HG02571 (cell line): ENCODE data around the gene ZBTB17.
"Not testable (repeated sequence)": the region's sequence is repeated elsewhere in the genome, so short reads cannot be mapped to it uniquely, and the experiment has no call there.

Source experiments
- ATAC-seq: cut with Tn5 transposase; IDR thresholded peaks from one replicate; pipeline ENCODE4 v1.9.1; 2021; ENCODE audit warnings: mild to moderate bottlenecking, moderate library complexity; ENCODE audit not compliant: unreplicated experiment

Gene ZBTB17

DNA sequence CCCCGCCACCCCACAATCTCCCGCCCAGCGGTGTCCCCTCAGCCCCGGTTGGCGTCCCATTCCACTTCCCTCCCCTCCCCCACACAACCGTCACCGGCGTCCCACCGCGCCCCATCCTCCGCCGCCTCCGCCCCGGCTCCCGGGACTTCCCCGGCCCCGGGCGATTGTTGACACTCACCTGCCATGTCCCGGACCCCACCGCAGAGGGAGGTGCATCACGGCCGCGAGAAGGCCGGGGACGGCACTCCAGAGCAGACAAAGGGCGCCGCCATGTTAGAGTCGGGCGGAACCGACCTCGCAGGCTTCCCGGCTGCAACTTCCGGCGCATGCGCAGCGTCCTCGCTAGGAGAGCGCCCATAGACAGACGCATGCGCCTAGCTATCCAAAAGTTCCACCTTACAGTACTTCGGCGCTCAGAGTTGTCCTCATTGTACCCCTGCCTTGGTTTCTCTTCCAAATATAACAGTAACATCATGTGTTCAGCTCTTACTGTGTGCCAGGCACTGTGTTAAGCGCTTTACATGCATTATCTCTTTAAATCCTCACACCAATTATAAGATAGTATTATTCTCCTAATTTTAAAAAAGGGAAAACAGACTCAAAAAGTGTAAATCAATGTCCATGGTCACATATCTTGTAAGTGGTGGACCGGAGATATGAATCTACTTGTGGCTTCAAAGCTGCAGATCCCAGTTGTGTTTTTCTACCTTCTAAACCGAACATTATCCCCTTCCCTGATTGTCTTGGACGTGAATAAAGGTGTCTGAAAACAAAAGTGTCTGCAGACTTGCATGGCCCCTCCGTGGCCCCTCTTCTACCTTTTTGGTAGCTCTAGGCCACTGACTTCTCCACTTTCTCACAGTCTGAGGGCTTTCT is at the start of gene ZBTB17:
Gene ZBTB17 (minus strand): TSS at position 297 of the 876 bp plus-strand sequence. CDS start 27,606 bp downstream, outside the sequence.
- ATAC-seq: peak; percentile 62

DNA sequence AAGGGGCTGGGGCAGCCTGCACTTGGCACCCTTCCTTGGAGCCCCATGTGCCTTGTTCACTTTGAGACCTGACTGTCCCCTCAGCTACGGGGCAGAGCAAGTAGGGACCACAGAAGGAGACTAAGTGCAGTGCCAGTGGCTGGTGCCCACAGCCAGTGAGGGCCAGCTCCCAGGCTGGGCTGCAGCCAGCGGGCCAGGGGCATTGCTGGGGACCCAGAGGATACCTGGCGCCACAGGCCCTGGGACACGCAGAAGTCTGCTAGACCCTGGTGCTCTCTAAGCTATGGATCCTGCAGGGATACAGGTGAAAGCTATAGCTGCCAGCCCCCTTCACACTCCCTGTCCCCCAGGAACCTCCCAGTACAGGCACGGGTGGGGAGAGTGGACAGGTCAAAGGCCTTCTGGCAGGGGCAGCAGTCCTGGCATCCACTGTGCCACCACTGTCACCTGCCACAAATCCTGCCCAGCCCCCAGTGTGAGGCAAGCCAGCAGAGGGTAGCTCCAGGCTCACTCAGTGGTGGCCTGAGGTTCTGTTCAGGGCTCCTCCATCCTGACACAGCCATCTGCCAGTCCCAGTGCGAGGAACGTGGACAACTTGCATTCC is 47.3 kb upstream of the ZBTB17 start:
- ATAC-seq: no peak

DNA sequence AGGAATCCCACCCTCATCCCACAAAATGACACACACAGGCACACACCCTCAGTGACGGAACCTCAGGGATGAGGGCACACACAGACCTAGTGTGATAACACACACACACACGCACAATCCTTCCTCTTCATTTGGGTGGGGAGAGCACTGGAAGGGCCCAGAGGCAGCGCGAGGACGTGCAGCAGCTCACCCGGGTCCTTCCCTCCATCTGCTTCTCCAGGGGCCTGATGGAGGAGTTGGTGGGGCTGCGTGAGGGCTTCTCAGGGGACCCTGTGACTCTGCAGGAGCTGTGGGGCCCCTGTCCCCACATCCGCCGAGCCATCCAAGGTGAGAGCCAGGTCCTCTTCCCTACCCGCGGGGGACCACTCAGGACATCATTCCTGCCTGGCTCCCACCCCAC is 46.5 kb upstream of the ZBTB17 start:
- ATAC-seq: no peak

DNA sequence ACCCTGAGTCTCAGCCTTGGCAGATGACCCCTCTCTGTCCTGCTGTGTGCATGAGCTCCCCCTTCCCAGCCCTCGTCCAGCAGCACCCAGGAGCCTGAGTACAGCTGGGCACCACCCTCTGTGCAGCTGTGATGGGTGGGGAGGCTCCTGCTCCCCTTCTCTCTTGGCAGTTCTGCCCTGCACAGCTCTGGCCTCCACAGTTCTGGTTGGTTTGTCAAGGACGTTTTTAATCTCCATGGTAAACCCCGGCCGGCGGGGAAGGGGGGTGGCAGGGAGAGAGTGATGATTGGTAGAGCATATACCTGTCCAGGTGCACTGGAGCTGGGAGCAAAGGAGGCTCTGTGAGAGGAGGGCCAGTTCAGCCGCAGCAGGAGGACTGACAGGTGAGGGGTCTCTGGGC is 45.8 kb upstream of the ZBTB17 start, which contains the start of gene CLCNKA:
Gene CLCNKA (plus strand): TSS at position 356 of the 400 bp plus-strand sequence. CDS start 584 bp downstream, outside the sequence.
- no peak for ATAC-seq

DNA sequence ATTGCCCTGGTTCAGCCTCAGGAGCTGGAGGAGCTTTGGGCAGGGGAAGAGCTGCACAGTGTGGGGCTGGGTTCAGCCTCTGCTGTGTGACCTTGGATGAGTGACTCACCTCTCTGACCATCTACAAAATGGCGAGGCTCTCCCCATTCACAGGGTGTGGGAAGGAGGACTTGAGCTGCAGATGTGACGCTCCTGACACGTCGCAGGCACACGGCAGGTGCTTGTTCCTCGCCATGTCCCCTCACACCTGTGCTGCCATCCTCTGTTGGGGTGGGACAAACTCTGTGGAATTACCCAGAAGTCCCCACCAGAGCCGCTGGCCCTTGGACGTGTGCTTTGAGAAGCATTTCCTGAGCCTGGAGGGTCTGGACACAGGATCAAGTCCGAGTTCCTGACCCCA is 45.0 kb upstream of the ZBTB17 start:
- not testable (repeated sequence) for ATAC-seq

DNA sequence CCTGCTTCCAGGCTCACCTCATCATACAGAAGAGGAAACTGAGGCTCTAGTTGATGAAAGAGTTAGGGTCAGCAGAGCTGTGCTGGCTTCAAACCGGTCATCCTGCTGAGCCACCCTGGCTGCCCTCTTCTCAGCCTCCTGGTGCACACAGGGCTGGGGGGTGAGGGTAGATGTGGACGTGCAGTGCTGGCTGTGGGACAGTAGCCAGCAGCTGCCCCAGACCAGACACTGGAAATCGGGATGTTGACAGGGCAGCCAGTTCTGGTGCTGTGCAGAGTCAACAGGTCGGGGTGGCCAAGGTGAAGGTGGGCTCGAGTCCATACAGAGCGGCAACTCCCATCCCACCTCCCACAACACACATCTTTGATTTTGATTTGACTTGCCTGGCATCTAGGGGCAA is 44.4 kb upstream of the ZBTB17 start:
- ATAC-seq: no peak

DNA sequence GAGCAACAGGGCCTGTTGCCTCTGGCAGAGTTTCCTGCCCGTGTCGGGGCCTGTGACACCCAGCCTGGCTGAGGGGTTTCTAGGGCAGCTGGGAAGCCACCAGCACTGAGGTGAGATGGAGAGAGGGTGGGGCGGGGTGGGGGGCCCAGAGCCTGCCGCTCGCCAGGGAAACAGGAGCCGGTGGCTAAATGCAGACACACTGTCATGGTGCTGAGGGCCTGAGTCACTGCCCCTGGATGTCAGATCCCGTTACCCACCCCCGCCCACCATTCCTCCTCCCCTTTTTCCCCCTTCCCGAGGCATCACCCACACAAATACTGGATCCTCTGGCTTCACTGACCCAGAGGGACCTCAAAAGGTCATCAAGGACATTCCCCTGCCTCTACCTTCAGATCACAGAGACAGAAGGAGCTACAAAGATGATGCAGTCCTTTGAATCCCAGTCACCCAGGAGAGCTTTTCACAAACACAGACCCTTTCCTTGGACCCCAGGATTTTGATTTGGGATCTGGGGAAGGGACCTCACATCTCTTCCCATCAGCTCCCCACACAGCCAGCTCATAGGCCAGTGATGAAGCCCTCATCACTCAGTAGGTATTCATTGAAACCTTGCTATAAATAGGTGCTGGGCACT is 43.9 kb upstream of the ZBTB17 start:
- no peak for ATAC-seq

DNA sequence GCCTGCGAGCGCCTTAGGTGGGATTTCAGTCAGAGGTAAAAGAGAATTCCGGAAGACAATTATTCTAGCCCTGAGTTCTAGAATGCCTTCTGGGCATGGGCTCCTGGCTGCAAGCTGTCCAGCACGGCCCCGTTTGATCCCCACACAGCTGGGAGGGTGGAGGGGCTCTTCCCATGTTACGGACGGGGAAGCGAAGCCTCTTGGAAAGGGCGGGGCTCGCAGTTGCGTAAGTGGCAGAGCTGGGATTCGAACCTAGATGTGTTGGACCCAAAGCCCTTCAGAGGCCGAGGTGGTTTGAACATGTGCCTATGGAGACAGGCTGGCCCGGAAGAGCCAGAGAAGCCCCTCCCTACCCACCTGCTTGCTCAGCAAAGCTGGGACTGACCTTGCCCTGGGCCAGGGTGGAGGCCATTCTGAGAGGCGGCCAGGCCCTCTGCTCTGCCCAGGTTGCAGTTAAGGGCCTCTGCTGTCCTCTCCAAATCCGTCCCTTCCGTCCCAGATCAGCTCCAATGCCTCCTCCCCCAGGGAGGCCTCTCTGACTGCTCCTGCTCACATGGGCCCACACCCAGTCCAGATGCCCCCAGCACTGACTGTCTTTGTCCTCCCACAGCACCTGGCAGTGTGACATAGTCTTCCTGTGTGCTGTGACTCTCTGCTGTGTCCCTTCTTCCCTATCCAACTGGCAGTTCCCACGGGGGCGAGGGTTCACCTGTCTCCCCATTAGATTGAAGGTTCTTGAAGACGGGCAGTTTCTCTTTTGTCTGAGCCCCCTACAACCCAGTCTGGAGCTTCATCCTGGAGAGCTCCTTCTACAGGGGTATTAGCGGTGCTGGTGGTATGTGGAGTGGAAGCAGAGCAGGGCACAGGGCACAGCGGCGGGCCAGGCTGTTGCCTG is 43.1 kb upstream of the ZBTB17 start:
- no peak for ATAC-seq

DNA sequence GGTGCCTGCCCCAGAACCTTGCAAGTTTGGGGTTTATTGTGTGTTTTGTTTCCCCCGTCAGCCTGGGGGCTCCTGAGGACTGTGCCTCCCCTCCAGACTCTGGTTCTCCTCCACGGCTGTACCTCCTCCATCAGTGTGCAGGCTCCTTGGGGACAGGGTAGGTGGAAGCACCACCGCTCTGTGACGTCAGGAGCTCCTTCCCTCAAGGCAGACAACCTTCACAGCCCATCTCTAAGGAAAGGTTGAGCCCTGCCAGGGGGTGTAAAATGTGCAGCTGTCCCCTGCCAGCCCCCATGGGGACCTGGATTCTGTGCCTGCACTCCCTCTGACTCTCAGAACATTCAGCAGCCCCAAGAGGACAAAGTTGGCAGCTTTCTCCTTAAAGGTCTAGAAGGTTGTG is 42.4 kb upstream of the ZBTB17 start:
- ATAC-seq: no peak

DNA sequence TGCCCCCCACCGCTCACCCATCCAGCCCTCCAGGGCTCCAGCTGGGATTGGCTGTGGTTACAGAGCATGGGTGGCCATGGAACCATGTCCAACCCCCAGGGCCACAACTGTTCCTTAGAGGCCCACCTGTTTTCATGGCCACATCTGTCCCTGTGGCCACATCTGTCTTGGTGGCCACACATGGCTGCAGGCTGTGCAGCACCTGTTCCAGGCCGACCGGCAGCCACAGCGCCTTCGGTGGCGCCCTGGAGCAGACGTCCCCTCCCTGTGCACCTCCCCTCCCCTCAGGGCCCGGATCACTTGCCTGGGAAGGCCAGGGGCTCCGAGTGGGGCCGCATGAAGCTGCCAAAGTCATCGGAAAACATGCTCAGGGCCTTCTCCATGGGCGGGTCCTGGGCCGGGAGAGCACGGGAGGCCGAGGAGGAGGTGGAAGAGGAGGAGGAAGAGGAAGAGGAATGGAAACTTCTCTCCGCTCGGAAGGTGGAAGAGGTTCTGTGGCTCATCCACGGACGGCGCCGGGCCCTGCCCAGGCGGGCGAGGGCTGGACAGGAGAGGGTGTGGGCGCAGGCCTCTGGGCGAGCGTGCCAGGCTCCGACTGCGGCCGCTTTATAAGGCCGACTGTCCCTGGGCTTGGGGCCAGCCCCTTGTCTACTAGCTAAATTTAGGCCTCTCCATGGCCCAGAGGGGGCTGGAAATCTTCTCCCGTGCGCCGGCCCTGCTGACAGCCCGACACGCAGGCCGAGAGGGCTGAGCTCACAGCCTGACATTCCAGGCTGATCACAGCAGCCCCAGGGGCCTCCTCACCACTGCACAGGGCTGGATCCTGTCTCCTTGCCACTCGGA is 41.8 kb upstream of the ZBTB17 start, which contains the start of gene HSPB7:
Gene HSPB7 (minus strand): TSS at position 583 of the 843 bp plus-strand sequence. CDS start 80 bp downstream, at position 503.
- no peak for ATAC-seq

DNA sequence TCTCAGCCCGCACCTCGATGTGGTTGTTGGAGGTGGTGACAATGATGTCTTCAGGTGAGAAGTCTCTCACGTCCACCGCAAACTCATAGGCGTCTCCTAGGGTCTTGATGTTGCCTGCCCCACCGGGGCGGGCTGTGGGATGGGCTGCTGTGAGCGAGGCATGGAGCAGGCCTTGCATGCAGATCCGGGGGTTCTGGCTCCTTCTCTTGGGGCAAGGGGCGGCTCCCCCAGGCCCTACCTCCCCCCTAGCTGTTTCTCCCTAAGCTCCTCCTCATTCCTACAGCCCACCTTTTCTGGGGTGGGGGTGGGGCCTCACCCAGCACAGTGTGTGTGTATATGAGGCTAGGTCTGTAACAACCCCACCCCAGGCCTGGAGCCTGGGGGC is 41.2 kb upstream of the ZBTB17 start:
- ATAC-seq: no peak

DNA sequence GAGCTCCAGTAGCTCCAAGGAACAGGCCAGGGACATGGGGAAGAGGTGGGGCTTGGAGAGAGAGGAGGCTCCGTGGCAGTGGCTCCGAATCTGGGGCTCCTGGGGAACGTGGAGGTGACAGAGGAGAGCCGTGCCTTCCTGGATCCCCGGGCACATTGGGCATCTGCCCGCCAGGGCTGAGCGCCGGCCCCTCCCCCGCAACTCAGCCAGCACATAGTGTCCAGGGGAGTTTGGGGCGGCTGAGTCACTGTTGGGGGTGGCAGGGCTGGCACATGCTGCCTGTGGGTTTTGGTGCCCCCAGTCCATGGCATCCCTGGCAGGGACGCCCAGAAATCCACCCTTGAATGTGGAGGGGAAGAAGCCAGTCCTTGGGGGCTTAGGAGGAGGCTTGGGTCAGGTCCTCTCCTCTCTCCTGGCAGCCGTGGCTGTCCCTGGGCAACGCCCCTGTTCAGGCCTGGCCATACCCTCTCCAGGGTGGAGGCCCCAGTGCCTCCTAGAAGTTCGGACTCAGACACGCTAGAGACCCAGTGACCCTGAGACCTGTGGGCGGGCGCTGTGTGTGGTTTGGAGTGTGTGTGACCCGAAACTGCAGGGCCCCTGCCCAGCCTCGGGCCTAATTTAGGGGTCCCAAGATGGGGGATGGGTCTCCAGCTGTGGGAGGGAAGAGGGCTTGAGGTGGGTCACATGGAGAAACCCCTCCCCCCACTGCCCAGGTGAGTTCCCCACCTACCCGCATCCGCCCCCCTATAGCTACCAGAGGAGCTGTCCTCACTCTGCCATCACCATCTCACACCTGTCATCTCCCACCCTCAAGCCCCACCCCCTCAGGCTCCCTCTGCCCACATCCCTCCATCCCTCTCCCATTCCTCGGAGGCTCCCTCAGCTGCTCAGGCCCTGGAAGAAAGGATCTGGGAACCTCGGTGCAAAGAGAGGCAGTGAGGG is 40.3 kb upstream of the ZBTB17 start:
- no peak for ATAC-seq

DNA sequence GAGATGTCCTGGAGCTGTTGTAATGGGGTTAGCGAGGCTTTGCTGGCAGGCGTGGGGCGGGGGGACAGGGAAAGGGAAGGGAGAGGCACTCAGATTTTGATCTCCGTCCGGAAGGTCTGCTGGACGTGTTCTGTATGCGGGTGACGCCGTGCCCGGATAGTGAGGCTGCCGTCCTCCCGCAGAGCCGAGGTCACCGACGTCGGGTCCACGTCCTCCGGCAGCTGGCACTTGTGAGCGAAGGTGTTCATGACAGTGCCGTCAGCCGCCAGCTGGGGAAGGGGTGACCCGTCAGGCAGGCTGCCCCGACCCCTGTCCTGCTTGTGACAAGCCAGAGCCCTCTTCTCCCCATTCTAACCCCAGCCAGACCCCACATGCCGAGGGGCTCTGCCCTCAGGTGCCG is 39.6 kb upstream of the ZBTB17 start:
- ATAC-seq: no peak

DNA sequence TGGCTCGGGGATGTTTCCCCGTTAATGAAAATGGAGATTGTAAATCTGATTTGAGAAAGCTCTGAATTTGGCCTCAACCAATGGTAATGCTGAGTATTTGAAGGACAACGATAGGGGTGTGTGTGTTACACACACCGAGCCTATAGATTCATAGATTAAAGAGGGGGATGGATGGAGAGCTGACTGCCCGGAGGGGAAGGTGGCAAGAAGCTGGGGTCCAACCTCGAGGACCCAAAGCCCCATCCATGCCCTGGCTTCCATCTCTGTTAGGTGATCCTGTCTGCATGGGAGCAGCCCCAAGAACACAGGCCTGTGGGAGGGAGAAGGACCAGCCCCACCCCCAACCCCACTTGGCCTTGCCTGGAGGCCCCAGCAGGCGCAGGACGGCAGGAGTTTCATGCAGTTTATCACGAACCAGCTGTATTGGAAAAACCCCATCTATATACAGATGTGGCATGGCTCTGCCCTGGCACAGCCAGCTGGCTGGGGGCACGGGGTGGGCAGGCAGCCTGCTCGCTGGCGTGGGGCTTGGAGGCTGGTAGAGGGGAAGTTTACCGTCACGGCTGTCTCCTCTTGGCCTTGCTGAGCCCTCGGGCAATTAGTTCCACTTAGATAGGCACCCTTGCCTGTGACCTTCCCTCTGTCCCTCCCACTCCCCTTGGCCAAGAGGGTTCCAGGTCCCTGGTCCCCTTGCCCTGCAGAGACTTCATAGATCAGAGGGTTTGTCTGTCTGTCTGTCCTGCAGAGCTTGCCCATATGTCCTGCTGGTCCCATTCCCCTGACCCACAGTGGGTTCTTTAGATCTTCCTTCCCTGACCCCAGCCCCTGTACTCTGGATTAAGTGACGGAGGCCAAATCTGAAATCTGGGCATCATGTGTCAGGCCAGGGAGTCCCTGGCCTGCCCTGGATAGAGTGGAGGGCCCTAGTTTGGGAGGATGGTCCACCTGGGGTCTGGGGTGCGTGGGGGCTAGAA is 38.9 kb upstream of the ZBTB17 start:
- ATAC-seq: no peak

DNA sequence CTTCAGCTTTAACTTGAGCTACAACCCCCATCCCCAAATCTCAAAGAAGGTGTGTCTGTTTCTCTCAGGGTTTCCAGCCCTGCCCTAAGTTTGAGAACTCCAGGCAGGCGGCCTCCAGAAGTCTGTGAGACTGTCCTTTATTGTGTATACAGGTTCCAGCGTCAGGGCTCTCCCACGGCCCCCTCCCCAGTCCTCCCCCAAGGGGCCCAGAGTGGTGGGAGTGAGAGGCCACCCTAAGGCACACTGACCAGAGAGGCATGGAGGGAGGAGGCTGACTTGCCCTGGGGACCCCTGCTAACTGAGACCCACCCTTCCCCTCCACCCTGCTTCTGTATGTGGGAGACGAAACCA is 38.0 kb upstream of the ZBTB17 start:
- ATAC-seq: no peak

DNA sequence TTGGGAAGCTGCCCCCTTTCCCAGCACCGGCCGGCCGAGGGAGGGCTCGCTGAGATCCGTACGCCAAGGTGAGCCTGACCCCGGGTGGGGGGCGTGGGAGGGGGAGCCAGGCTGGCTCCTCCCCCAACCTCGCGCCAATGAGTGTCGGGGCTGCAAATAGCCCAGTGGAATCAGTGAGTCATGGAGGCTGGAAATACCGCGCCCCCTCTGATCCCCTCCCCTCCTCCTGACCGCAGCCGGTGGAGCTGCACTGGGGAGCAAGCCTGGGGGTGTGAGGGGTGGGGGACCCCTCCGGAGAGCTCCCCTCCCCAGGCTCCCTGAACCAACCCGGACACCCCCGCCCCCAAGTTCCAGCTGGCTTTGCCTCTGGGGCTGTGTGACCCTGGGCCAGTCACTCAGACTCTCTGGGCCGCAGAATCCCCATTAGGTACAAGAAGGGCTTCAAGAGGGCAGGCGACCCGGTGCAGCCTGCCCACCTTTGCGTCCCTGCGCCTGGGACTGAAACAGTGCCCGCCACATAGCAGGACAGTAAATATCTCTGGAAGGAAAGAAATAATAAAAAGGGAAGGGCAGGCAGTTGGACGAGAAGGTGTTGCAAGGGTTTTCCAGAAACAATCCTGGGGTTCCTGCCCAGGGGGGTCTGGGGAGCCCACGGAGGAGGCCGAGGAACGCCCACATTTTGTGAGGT is 37.5 kb upstream of the ZBTB17 start:
- ATAC-seq: no peak

DNA sequence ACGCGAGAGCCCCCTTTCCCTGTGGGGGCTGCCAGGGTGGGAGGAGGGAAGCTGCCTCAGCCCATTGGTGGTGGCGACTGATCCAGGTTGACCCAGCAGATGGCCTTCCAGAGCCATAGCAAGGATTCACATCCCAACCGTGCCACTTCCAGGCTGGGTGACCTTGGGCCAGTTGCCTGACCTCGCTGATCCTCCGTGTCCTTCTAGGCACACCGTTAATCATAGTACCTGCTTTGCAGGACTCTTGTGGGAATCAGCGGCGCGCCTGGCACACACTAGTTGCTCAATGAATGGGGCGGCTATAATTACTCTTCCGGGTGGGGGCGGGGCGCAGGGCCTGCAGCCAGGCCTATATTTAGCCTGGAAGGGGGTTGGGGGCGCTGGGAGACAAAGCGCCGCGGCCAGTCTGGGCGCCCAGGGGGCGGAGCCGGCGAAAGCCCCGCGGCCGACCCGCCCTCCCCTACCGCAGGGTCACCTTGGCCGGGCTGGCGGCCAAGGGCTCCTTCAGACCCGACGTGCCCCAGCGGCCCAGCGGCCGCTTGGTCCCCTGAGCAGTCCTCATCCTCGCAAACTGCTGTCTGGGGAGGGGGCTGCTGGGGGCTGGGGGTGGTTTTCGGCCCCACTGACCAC is 36.8 kb upstream of the ZBTB17 start:
- no peak for ATAC-seq
